CD14-positive monocyte (primary cell): Measurements from ENCODE around the gene KIAA0930. TPM values are rescaled to one million over a fixed set of nuclear protein-coding genes. Genes with fewer than 3 reads are reported as not detected.

Experiments used
- DNase-seq, 3 donors: peaks; one replicate each; pipeline ENCODE4 v3.0.0-alpha.2; 2011 to 2022
- H2AFZ ChIP-seq: 2 replicates; pipeline ENCODE4 v1.6.0; 2012; ENCODE audit warnings: mild to moderate bottlenecking, low read depth, low read length, inconsistent platforms; ENCODE audit not compliant: insufficient read depth, poor library complexity, severe bottlenecking
- H3K27ac ChIP-seq, 2 donors: 1 replicate in 1 of 2; 2 replicates in 1 of 2; pipeline ENCODE4 v1.5.1; 2012 to 2013; ENCODE audit warnings: low read length in 2 of 2, control low read depth in 1 of 2, inconsistent platforms in 1 of 2, low read depth in 1 of 2, mild to moderate bottlenecking in 1 of 2
- H3K27me3 ChIP-seq, 2 donors: one replicate each; pipeline versions ENCODE4 v1.6.0 to v1.6.1; 2011 to 2013; ENCODE audit warnings: low read length in 2 of 2; ENCODE audit not compliant: control insufficient read depth in 2 of 2, insufficient read depth in 2 of 2
- H3K36me3 ChIP-seq, 2 donors: replicated peaks in 1 of 2; 1 replicate in 1 of 2; 2 replicates in 1 of 2; pipeline versions ENCODE4 v1.5.1 to v1.6.1; 2012 to 2013; ENCODE audit warnings: low read length in 2 of 2, control low read depth in 1 of 2, inconsistent platforms in 1 of 2, mild to moderate bottlenecking in 1 of 2; ENCODE audit not compliant: insufficient read depth in 2 of 2, control insufficient read depth in 1 of 2
- H3K4me1 ChIP-seq, 2 donors: 1 replicate in 1 of 2; 2 replicates in 1 of 2; pipeline versions ENCODE4 v1.5.1 to v1.6.1; 2012 to 2013; ENCODE audit warnings: low read length in 2 of 2, control low read depth in 1 of 2, inconsistent platforms in 1 of 2, mild to moderate bottlenecking in 1 of 2, moderate library complexity in 1 of 2; ENCODE audit not compliant: insufficient read depth in 2 of 2, control insufficient read depth in 1 of 2
- H3K4me2 ChIP-seq: replicated peaks from 2 replicates; pipeline ENCODE3; 2012; ENCODE audit warnings: low read length, moderate library complexity, mild to moderate bottlenecking; ENCODE audit not compliant: poor library complexity, severe bottlenecking; ENCODE audit errors: extremely low read depth
- H3K4me3 ChIP-seq, 3 experiments: fragments of 200-600 bp in 1 of 3; sonication (generic) in 1 of 3; replicated peaks in 1 of 3; 1 replicate in 2 of 3; 2 replicates in 1 of 3; pipeline ENCODE4 v1.5.1; 2011 to 2013; ENCODE audit warnings: low read length in 3 of 3, mild to moderate bottlenecking in 3 of 3, control low read depth in 2 of 3, low read depth in 2 of 3, inconsistent platforms in 1 of 3, moderate library complexity in 1 of 3
- H3K79me2 ChIP-seq: 2 replicates; pipeline ENCODE4 v1.6.0; 2012; ENCODE audit warnings: mild to moderate bottlenecking, control low read depth, inconsistent platforms, low read length, moderate library complexity; ENCODE audit not compliant: insufficient read depth
- H3K9ac ChIP-seq: 2 replicates; pipeline ENCODE4 v1.6.0; 2017; ENCODE audit warnings: low read length, mild to moderate bottlenecking; ENCODE audit not compliant: insufficient read depth, poor library complexity, severe bottlenecking
- H3K9me3 ChIP-seq, 2 donors: replicated peaks in 1 of 2; 1 replicate in 1 of 2; 2 replicates in 1 of 2; pipeline versions ENCODE4 v1.5.1 to v1.6.1; 2012 to 2013; ENCODE audit warnings: low read length in 2 of 2, control low read depth in 1 of 2; ENCODE audit not compliant: control insufficient read depth in 1 of 2, insufficient read depth in 1 of 2
- H4K20me1 ChIP-seq: 2 replicates; pipeline ENCODE4 v1.6.0; 2012; ENCODE audit warnings: mild to moderate bottlenecking, low read length, control low read depth, moderate library complexity; ENCODE audit not compliant: insufficient read depth
- H3K27ac Mint-ChIP-seq, 7 donors: one replicate each; pipeline ENCODE4 v1.8.0; 2020; ENCODE audit warnings: mild to moderate bottlenecking in 7 of 7, mixed read lengths in 7 of 7, moderate library complexity in 6 of 7, inconsistent platforms in 2 of 7
- H3K27me3 Mint-ChIP-seq, 3 donors: one replicate each; pipeline ENCODE4 v1.8.0; 2021 to 2022; ENCODE audit warnings: low read depth in 3 of 3, mild to moderate bottlenecking in 3 of 3, mixed read lengths in 3 of 3, moderate library complexity in 3 of 3, inconsistent platforms in 1 of 3
- H3K36me3 Mint-ChIP-seq, 2 donors: one replicate each; pipeline ENCODE4 v1.8.0; 2020; ENCODE audit warnings: mixed read lengths in 2 of 2, inconsistent platforms in 1 of 2, mild to moderate bottlenecking in 1 of 2
- H3K4me1 Mint-ChIP-seq: one replicate; pipeline ENCODE4 v1.8.0; 2020; ENCODE audit warnings: mild to moderate bottlenecking, mixed read lengths
- H3K4me3 Mint-ChIP-seq, 2 donors: one replicate each; pipeline ENCODE4 v1.8.0; 2020; ENCODE audit warnings: mild to moderate bottlenecking in 2 of 2, mixed read lengths in 2 of 2, moderate library complexity in 1 of 2
- H3K9me3 Mint-ChIP-seq, 7 donors: one replicate each; pipeline ENCODE4 v1.8.0; 2020 to 2022; ENCODE audit warnings: mixed read lengths in 7 of 7, mild to moderate bottlenecking in 6 of 7, moderate library complexity in 6 of 7, inconsistent platforms in 2 of 7
- WGBS: methylation state at CpG from one replicate; pipeline ENCODE4 v1.1.5; 2013; ENCODE audit warnings: missing lambda C conversion rate; ENCODE audit not compliant: insufficient coverage; 5-methylcytosine and 5-hydroxymethylcytosine counted together
- intact Hi-C, 2 donors: fragments of 100-400 bp; cut with micrococcal nuclease; formaldehyde crosslinking; loops; one replicate each; pipeline versions ENCODE4 v1.15.0 to v1.15.1; 2023
- polyA plus RNA-seq, 3 donors: library from polyadenylated mRNA; depleted of rRNA in 1 of 3; unstranded in 2 of 3; stranded (reverse) in 1 of 3; fragments of 300-500 nt in 2 of 3; fragments of >200 nt in 1 of 3; fragmentation: Illumina TruSeq in 2 of 3; gene quantifications; 1 replicate in 2 of 3; 2 replicates in 1 of 3; pipeline ENCODE4 v1.2.3, GENCODE V29; 2012 to 2021
- TF ChIP-seq, protein P1 (sequence below): fragments of 200-600 bp; IDR thresholded peaks from one replicate; pipeline ENCODE4 v1.8.0; 2022; ENCODE audit warnings: antibody characterized with exemption, mild to moderate bottlenecking

Gene KIAA0930
- polyA plus RNA-seq, 3 donors, result 14.0 to 89.1 (median 15.6) TPM

DNA sequence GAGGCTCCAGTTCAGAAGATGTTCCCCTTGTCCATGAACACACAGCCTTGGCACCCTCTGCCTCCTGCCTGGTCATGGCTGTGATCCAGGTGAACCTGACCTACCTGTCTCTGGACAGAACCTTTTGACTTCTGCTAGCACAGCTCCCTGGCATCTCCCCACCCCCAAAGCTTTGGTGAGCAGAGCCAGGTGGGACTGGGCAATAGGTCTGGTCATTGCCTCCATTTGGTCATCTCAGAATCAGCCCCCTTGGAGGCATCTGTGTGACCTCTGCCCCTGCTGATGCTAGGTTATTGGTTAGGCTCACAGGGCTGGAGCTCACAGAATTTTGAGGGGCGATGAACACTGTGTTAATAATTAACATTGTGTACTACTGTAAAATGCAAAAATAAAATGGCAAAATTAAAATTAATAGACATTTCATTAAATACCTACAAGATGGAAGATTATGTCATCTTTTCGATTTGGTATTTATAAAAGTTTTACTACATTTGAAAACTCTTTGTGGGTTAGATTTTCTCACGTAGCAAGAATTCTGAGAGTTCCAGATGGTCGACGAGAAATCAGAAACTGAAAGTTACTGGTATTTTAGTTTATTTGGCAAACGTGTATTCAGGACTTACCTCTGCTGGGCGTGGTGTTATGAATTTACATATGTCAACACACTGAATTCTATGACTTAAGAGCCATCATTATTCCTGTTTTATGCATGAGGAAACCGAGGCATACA, 8.3 kb upstream of the KIAA0930 start:
- H4K20me1 ChIP-seq, result no peaks in the 10 kb centered on the region
- no peak overlapping the region for H2AFZ ChIP-seq
- intact Hi-C loops, result no loop called here
- Mint-ChIP-seq H3K4me3 (no peak overlapping the region), H3K27ac (peak overlapping the region in 1 of 7 donors; percentile 35), H3K4me1 (peaks cover 27% of the 10 kb centered on the region), H3K36me3 (no peaks in the 10 kb centered on the region), H3K27me3 (peaks cover 0 to 4% (median 0%) of the 10 kb centered on the region in 3 donors), H3K9me3 (peaks cover 0 to 2% (median 0%) of the 10 kb centered on the region in 7 donors)
- WGBS, result 60% methylated on average over 2 of the region's 8 CpGs
- no peak overlapping the region for H3K4me2 ChIP-seq
- peaks cover 15 to 22% of the 10 kb centered on the region in 2 donors for H3K4me1 ChIP-seq
- no peak overlapping the region for H3K4me3 ChIP-seq
- no peaks in the 10 kb centered on the region for H3K79me2 ChIP-seq
- H3K27ac ChIP-seq, result no peak overlapping the region
- no peaks in the 10 kb centered on the region for H3K9me3 ChIP-seq
- no peaks in the 10 kb centered on the region for H3K27me3 ChIP-seq
- DNase-seq, result no peak
- no peaks in the 10 kb centered on the region for H3K36me3 ChIP-seq
- TF ChIP-seq, protein P1, sequence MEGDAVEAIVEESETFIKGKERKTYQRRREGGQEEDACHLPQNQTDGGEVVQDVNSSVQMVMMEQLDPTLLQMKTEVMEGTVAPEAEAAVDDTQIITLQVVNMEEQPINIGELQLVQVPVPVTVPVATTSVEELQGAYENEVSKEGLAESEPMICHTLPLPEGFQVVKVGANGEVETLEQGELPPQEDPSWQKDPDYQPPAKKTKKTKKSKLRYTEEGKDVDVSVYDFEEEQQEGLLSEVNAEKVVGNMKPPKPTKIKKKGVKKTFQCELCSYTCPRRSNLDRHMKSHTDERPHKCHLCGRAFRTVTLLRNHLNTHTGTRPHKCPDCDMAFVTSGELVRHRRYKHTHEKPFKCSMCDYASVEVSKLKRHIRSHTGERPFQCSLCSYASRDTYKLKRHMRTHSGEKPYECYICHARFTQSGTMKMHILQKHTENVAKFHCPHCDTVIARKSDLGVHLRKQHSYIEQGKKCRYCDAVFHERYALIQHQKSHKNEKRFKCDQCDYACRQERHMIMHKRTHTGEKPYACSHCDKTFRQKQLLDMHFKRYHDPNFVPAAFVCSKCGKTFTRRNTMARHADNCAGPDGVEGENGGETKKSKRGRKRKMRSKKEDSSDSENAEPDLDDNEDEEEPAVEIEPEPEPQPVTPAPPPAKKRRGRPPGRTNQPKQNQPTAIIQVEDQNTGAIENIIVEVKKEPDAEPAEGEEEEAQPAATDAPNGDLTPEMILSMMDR, result no peak
- H3K9ac ChIP-seq, result no peak overlapping the region

GRCh38 chr22:45246060-45246985, 5.6 kb upstream of the KIAA0930 start:
- Histone ChIP-seq H3K36me3 (no peaks in the 10 kb centered on the region), H3K9me3 (no peaks in the 10 kb centered on the region), H3K4me2 (no peak overlapping the region), H4K20me1 (no peaks in the 10 kb centered on the region), H2AFZ (no peak overlapping the region), H3K27me3 (no peaks in the 10 kb centered on the region), H3K4me3 (no peak overlapping the region), H3K4me1 (peaks cover 26 to 36% of the 10 kb centered on the region in 2 donors), H3K79me2 (peaks cover 6% of the 10 kb centered on the region), H3K27ac (no peak overlapping the region), H3K9ac (no peak overlapping the region)
- Mint-ChIP-seq H3K27me3 (peaks cover 0 to 5% (median 1%) of the 10 kb centered on the region in 3 donors), H3K36me3 (no peaks in the 10 kb centered on the region), H3K27ac (peak overlapping the region in 2 of 7 donors; percentile 16 to 20), H3K9me3 (no peaks in the 10 kb centered on the region), H3K4me1 (peaks cover 43% of the 10 kb centered on the region), H3K4me3 (no peak overlapping the region)
- intact Hi-C loops, result no loop called here
- peak in 1 of 3 donors; percentile 33 for DNase-seq
- TF ChIP-seq, protein P1, result no peak
- WGBS, result 91% methylated on average over 10 of the region's 13 CpGs
